IMR-90 (cell line): ENCODE measurements around the gene WSB1. TPM values are rescaled to one million over a fixed set of nuclear protein-coding genes. Genes with fewer than 3 reads are reported as not detected.

Experiments
- ATAC-seq: fragments of 200-7000 bp; cut with Tn5 transposase; 2 replicates; pipeline ENCODE4 v1.9.1; 2020; ENCODE audit warnings: low read depth, mild to moderate bottlenecking, moderate library complexity
- BruUV-seq: library from RNA; stranded (reverse); fragments of 400-500 nt; replicated peaks from 2 replicates; lab custom pipeline; 2021; lab: Mats Ljungman, UMichigan
- CTCF ChIA-PET: fragments of 300-600 bp; formaldehyde crosslinking; extraction: SDS; loops from one replicate; lab custom pipeline; 2021; ENCODE audit warnings: antibody characterized with exemption; lab: Yijun Ruan, JAX
- POLR2A ChIA-PET: fragments of 300-600 bp; sonication (Branson Sonifier 250); formaldehyde crosslinking; loops from one replicate; lab custom pipeline; 2022; ENCODE audit warnings: antibody characterized with exemption; ENCODE audit not compliant: unreplicated experiment; lab: Charles Lee
- DNase-seq: peaks from one replicate; pipeline ENCODE4 v3.0.0; 2013
- H2AFZ ChIP-seq: replicated peaks from 2 replicates; pipeline ENCODE3; 2013; ENCODE audit warnings: low read length, mild to moderate bottlenecking; ENCODE audit not compliant: poor library complexity
- H2AK5ac ChIP-seq: 2 replicates; pipeline ENCODE4 v1.6.1; 2013; ENCODE audit warnings: low read depth, low read length, inconsistent platforms
- H2AK9ac ChIP-seq: replicated peaks from 2 replicates; pipeline ENCODE3; 2013; ENCODE audit warnings: mild to moderate bottlenecking, low read depth, low read length, moderate library complexity; ENCODE audit not compliant: poor library complexity
- H2BK120ac ChIP-seq: 2 replicates; pipeline ENCODE4 v1.6.1; 2013; ENCODE audit warnings: low read depth, low read length, inconsistent platforms
- H2BK15ac ChIP-seq: 3 replicates; pipeline ENCODE4 v1.6.1; 2013; ENCODE audit warnings: low read depth, low read length, inconsistent platforms
- H2BK20ac ChIP-seq: 2 replicates; pipeline ENCODE4 v1.6.1; 2013; ENCODE audit warnings: low read depth, mild to moderate bottlenecking, inconsistent platforms, low read length, moderate library complexity
- H2BK5ac ChIP-seq: 2 replicates; pipeline ENCODE4 v1.6.1; 2013; ENCODE audit warnings: mild to moderate bottlenecking, low read depth, low read length, inconsistent platforms; ENCODE audit not compliant: poor library complexity, severe bottlenecking
- H3K14ac ChIP-seq: replicated peaks from 2 replicates; pipeline ENCODE4 v1.6.1; 2013; ENCODE audit warnings: low read depth, low read length, inconsistent platforms
- H3K18ac ChIP-seq: 2 replicates; pipeline ENCODE4 v1.6.1; 2013; ENCODE audit warnings: low read depth, low read length, control low read depth
- H3K23ac ChIP-seq: 2 replicates; pipeline ENCODE4 v1.6.1; 2013; ENCODE audit warnings: low read depth, low read length, inconsistent platforms
- H3K27ac ChIP-seq: 2 replicates; pipeline ENCODE4 v1.5.1; 2013; ENCODE audit warnings: mild to moderate bottlenecking, control low read depth, low read length; ENCODE audit not compliant: insufficient read depth
- H3K27me3 ChIP-seq: 2 replicates; pipeline ENCODE4 v1.6.1; 2013; ENCODE audit warnings: low read length; ENCODE audit not compliant: control insufficient read depth, insufficient read depth
- H3K36me3 ChIP-seq: 2 replicates; pipeline ENCODE4 v1.6.1; 2013; ENCODE audit warnings: low read length, mixed read lengths; ENCODE audit not compliant: control insufficient read depth, insufficient read depth
- H3K4ac ChIP-seq: 2 replicates; pipeline ENCODE4 v1.6.1; 2013; ENCODE audit warnings: low read depth, low read length, inconsistent platforms
- H3K4me1 ChIP-seq: 2 replicates; pipeline ENCODE4 v1.6.1; 2013; ENCODE audit warnings: low read length, mixed read lengths; ENCODE audit not compliant: control insufficient read depth, insufficient read depth
- H3K4me2 ChIP-seq: 2 replicates; pipeline ENCODE4 v1.6.1; 2013; ENCODE audit warnings: low read depth, mild to moderate bottlenecking, control low read depth, low read length, moderate library complexity
- H3K4me3 ChIP-seq: 2 replicates; pipeline ENCODE4 v1.5.1; 2013; ENCODE audit warnings: low read depth, mild to moderate bottlenecking, control low read depth, low read length, moderate library complexity; ENCODE audit not compliant: insufficient read depth
- H3K56ac ChIP-seq: 2 replicates; pipeline ENCODE4 v1.6.1; 2013; ENCODE audit warnings: low read length, inconsistent platforms; ENCODE audit not compliant: insufficient read depth; ENCODE audit errors: extremely low read depth
- H3K79me1 ChIP-seq, 2 experiments: 2 replicates each; pipeline ENCODE4 v1.6.1; 2013; ENCODE audit warnings: low read length in 2 of 2, inconsistent platforms in 1 of 2, low read depth in 1 of 2
- H3K9ac ChIP-seq: 2 replicates; pipeline ENCODE4 v1.6.1; 2013; ENCODE audit warnings: low read depth, low read length, control low read depth
- H3K9me1 ChIP-seq: 2 replicates; pipeline ENCODE4 v1.6.1; 2013; ENCODE audit warnings: low read length, inconsistent platforms; ENCODE audit not compliant: insufficient read depth
- H3K9me3 ChIP-seq: 2 replicates; pipeline ENCODE4 v1.6.1; 2013; ENCODE audit warnings: low read length; ENCODE audit not compliant: control insufficient read depth, insufficient read depth
- H4K20me1 ChIP-seq: 2 replicates; pipeline ENCODE4 v1.6.1; 2013; ENCODE audit warnings: low read length, inconsistent platforms; ENCODE audit not compliant: insufficient read depth
- H4K5ac ChIP-seq: 2 replicates; pipeline ENCODE4 v1.6.1; 2013; ENCODE audit warnings: mild to moderate bottlenecking, low read depth, low read length, control low read depth
- H4K8ac ChIP-seq, 2 experiments: 2 replicates each; pipeline ENCODE4 v1.6.1; 2013; ENCODE audit warnings: low read depth in 2 of 2, low read length in 2 of 2, control low read depth in 1 of 2, inconsistent platforms in 1 of 2
- H4K91ac ChIP-seq: 2 replicates; pipeline ENCODE4 v1.6.1; 2013; ENCODE audit warnings: low read depth, low read length, inconsistent platforms; ENCODE audit not compliant: insufficient read depth
- CEBPB ChIP-seq: IDR thresholded peaks from 2 replicates; pipeline ENCODE4 v1.6.1; 2012; ENCODE audit warnings: low read depth, low read length, improper control_type of control experiment
- CTCF ChIP-seq: conservative IDR thresholded peaks from 2 replicates; pipeline ENCODE4 v1.5.1; 2012; ENCODE audit warnings: mild to moderate bottlenecking, low read depth, low read length, improper control_type of control experiment
- FOS ChIP-seq: fragments of 150-350 bp; IDR thresholded peaks from 2 replicates; pipeline ENCODE4 v1.6.1; 2016; ENCODE audit warnings: low read depth, low read length
- RCOR1 ChIP-seq: IDR thresholded peaks from 2 replicates; pipeline ENCODE4 v1.6.1; 2012; ENCODE audit warnings: mild to moderate bottlenecking, low read length, improper control_type of control experiment; ENCODE audit not compliant: insufficient replicate concordance
- RFX5 ChIP-seq: IDR thresholded peaks from 2 replicates; pipeline ENCODE4 v1.8.0; 2012; ENCODE audit warnings: low read depth, mild to moderate bottlenecking, low read length, moderate library complexity
- USF2 ChIP-seq: fragments of 150-350 bp; IDR thresholded peaks from 2 replicates; pipeline ENCODE4 v1.6.1; 2017; ENCODE audit warnings: mild to moderate bottlenecking, antibody characterized with exemption, low read length, low read depth
- WGBS, 2 experiments: methylation state at CpG; one replicate each; pipeline versions ENCODE4 v1.1.5 to v1.1.7; 2013; ENCODE audit warnings: missing lambda C conversion rate in 2 of 2; ENCODE audit not compliant: insufficient read length in 1 of 2; ENCODE audit errors: extremely low coverage in 2 of 2; 5-methylcytosine and 5-hydroxymethylcytosine counted together
- dilution Hi-C: fragments of 300-500 bp; cut with HindIII; formaldehyde crosslinking; loops from one replicate; pipeline ENCODE4 v1.14.3; 2018; ENCODE audit warnings: low sequenced_read_pairs; ENCODE audit not compliant: unreplicated experiment
- in situ Hi-C: fragments of 300-500 bp; cut with MboI; formaldehyde crosslinking; loops from 3 replicates; pipeline ENCODE4 v1.14.3; 2019; ENCODE audit warnings: low sequenced_read_pairs, inconsistent platforms, mixed read lengths
- intact Hi-C: fragments of 100-400 bp; cut with micrococcal nuclease; formaldehyde crosslinking; loops from 2 replicates; pipeline ENCODE4 v1.10.0; 2022
- polyA plus RNA-seq, 3 experiments: library from polyadenylated mRNA; depleted of rRNA; stranded (reverse); fragments of >200 nt; gene quantifications; 2 replicates each; pipeline ENCODE4 v1.2.3, GENCODE V29; 2012; ENCODE audit warnings: low replicate concordance in 1 of 3
- total RNA-seq: library from RNA; depleted of rRNA; stranded (reverse); fragments of >200 nt; gene quantifications from 2 replicates; pipeline ENCODE4 v1.2.3, GENCODE V29; 2012
- TF ChIP-seq, protein P1 (sequence below): fragments of 150-350 bp; IDR thresholded peaks from 2 replicates; pipeline ENCODE4 v1.6.1; 2016; ENCODE audit warnings: low read depth, mild to moderate bottlenecking, low read length, moderate library complexity, borderline replicate concordance

WSB1 gene
- total and polyA plus RNA-seq, 2 of the 4 experiments (the other 2 are of a cell fraction): 140 to 266 TPM

DNA sequence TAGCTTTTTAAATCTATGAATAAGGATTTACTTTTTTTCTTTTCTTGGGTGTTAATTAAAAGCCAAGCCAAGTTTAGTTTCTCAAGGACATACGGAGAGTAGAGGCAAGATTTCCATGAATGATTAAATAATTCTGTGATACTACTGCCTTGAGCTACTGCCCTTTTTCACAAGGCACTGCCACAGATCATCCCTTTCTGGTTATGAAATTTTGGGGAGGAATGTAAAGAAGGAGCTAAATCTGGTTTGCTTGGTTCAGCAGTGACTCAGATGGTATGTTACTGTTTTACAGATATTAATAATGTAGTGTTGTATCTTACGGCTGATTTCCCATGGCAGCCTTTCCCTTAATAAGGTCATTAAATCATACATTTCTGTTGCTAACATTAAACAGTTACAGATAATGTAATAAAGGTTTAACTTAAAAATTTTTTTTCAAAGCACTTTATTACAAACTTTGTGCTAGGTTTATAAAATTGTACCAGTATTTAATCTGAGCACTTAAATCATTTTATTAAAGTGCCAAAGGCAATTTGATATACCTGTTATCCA is 2.6 kb downstream of the WSB1 start (continued):
- TF ChIP-seq FOS: 0 out of 2 replicates have a peak, but pooled peaks have one; percentile 15

DNA sequence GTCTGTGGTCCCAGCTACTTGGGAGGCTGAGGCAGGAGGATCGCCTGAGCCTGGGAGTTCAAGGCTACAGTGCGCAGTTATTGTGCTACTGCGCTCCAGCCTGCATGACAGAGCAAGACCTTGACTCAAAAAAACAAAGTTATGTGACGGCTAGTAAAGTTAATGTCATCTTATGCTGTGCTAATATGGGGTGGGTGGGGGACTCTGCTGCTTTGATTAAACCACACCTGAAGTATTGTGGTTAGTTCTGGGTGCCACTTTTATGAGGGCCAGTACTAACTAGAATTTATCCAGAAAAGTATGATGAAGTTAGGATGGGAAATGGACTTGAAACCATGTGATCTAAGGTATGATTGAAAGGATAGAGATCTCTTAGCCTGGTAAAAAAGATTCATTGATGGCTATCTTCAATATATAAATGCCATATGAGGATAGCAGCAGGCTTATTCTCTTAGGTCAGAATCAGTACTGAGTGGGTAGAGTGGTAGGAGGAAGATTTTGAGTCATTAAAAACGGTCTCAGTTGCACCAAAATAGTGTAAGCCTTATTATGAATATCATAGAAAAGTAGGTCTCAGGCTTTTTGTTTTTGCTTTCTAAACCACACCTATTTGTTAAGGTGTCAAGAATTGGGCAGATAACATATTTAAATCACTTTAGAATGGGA is 5.6 kb downstream of the WSB1 start:
- Histone ChIP-seq H2BK20ac (no peak overlapping the region), H2AK9ac (no peak overlapping the region), H3K9ac (no peak overlapping the region), H4K8ac (no peak overlapping the region), H3K9me1 (peaks cover 7% of the 10 kb centered on the region), H3K4me1 (peaks cover 11% of the 10 kb centered on the region; the same call in 1 of the 2 replicates), H2BK5ac (no peak overlapping the region), H4K5ac (no peak overlapping the region), H2BK120ac (no peak overlapping the region), H3K4me3 (no peak overlapping the region), H3K14ac (no peak overlapping the region), H3K18ac (no peak overlapping the region), H3K27ac (no peak overlapping the region), H3K9me3 (no peaks in the 10 kb centered on the region), H4K91ac (no peak overlapping the region), H3K36me3 (peaks cover 12% of the 10 kb centered on the region), H2AK5ac (no peak overlapping the region), H4K20me1 (peaks cover 83% of the 10 kb centered on the region), H3K4ac (no peak overlapping the region), H3K23ac (no peak overlapping the region), H3K56ac (no peak overlapping the region), H2AFZ (no peak overlapping the region), H2BK15ac (no peak overlapping the region), H3K79me1 (peaks cover 0 to 36% of the 10 kb centered on the region in 2 experiments; a peak in 2 of 4 replicates), H3K4me2 (no peak overlapping the region; the same call in 1 of the 2 replicates), H3K27me3 (no peaks in the 10 kb centered on the region)
- intact Hi-C loops (loop anchor here (2.0 kb wide), 1 partner anchor 15 kb away; no protein-coding TSS in a partner anchor), dilution Hi-C loops (no loop called here), in situ Hi-C loops (loop anchor here (5.0 kb wide), 1 partner anchor 52 kb away; no protein-coding TSS in a partner anchor)
- BruUV-seq: no TSS peak
- DNase-seq: no peak
- TF ChIP-seq RFX5 (no peak), CTCF (no peak), USF2 (no peak), RCOR1 (no peak), CEBPB (no peak)
- TF ChIP-seq, protein P1, sequence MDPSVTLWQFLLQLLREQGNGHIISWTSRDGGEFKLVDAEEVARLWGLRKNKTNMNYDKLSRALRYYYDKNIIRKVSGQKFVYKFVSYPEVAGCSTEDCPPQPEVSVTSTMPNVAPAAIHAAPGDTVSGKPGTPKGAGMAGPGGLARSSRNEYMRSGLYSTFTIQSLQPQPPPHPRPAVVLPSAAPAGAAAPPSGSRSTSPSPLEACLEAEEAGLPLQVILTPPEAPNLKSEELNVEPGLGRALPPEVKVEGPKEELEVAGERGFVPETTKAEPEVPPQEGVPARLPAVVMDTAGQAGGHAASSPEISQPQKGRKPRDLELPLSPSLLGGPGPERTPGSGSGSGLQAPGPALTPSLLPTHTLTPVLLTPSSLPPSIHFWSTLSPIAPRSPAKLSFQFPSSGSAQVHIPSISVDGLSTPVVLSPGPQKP: no peak
- ChIA-PET CTCF (no interaction called here), POLR2A (no interaction called here)
- no peak for ATAC-seq
- WGBS, 2 experiments: 97% methylated on average over 4 of the region's 5 CpGs; no CpG with 5 or more reads in 1 of the 2 experiments
